Hepatocyte (in vitro differentiated cells): ENCODE data around the gene AOPEP. TPM values are rescaled to one million over a fixed set of nuclear protein-coding genes. Genes with fewer than 3 reads are reported as not detected.

Source experiments
- DNase-seq: peaks from one replicate; pipeline ENCODE4 v3.0.0-alpha.2; 2016; ENCODE audit warnings: low spot score
- H2AFZ ChIP-seq: fragments of 200-600 bp; sonication (generic); 2 replicates; pipeline ENCODE4 v1.6.0; 2016; ENCODE audit warnings: antibody characterized with exemption, mild to moderate bottlenecking
- H3K27ac ChIP-seq: fragments of 200-600 bp; sonication (generic); 2 replicates; pipeline ENCODE4 v1.5.1; 2016; ENCODE audit warnings: mild to moderate bottlenecking
- H3K27me3 ChIP-seq: fragments of 200-600 bp; sonication (generic); 2 replicates; pipeline ENCODE4 v1.6.1; 2016
- H3K36me3 ChIP-seq: fragments of 200-600 bp; sonication (generic); replicated peaks from 2 replicates; pipeline ENCODE4 v1.5.1; 2016; ENCODE audit warnings: low read depth; ENCODE audit not compliant: insufficient read depth
- H3K4me1 ChIP-seq: fragments of 200-600 bp; sonication (generic); 2 replicates; pipeline ENCODE4 v1.5.1; 2016; ENCODE audit warnings: mild to moderate bottlenecking, moderate library complexity; ENCODE audit not compliant: insufficient read depth
- H3K4me2 ChIP-seq: fragments of 200-600 bp; sonication (generic); 2 replicates; pipeline ENCODE4 v1.6.0; 2016
- H3K4me3 ChIP-seq: fragments of 200-600 bp; sonication (generic); 2 replicates; pipeline ENCODE4 v1.5.1; 2016; ENCODE audit warnings: mild to moderate bottlenecking
- H3K79me2 ChIP-seq: fragments of 200-600 bp; sonication (generic); 2 replicates; pipeline ENCODE4 v1.6.0; 2017; ENCODE audit warnings: mild to moderate bottlenecking
- H3K9me2 ChIP-seq: fragments of 200-600 bp; sonication (generic); replicated peaks from 2 replicates; pipeline ENCODE4 v1.6.0; 2017; ENCODE audit warnings: mild to moderate bottlenecking; ENCODE audit not compliant: insufficient read depth
- H3K9me3 ChIP-seq: fragments of 200-600 bp; sonication (generic); 2 replicates; pipeline ENCODE4 v1.5.1; 2016; ENCODE audit warnings: low read depth, mild to moderate bottlenecking
- H4K20me1 ChIP-seq: fragments of 200-600 bp; sonication (generic); 2 replicates; pipeline ENCODE4 v1.6.0; 2016; ENCODE audit warnings: mild to moderate bottlenecking; ENCODE audit not compliant: insufficient read depth, poor library complexity, severe bottlenecking
- EZH2 ChIP-seq: fragments of 200-600 bp; sonication (generic); IDR thresholded peaks from 2 replicates; pipeline ENCODE4 v1.6.1; 2016; ENCODE audit warnings: antibody characterized with exemption, mild to moderate bottlenecking, borderline replicate concordance
- EZH2phosphoT487 ChIP-seq: fragments of 200-600 bp; sonication (generic); IDR thresholded peaks from one replicate; pipeline ENCODE4 v1.6.1; 2018; ENCODE audit warnings: antibody characterized with exemption, mild to moderate bottlenecking, low read depth, moderate library complexity; ENCODE audit not compliant: unreplicated experiment, severe bottlenecking
- WGBS: methylation state at CpG from one replicate; pipeline ENCODE4 v1.1.6; 2016; ENCODE audit warnings: low lambda C conversion rate; ENCODE audit errors: missing lambda C conversion rate; 5-methylcytosine and 5-hydroxymethylcytosine counted together
- polyA plus RNA-seq: library from polyadenylated mRNA; unstranded; fragments of >200 nt; fragmentation: Nextera tagmentation; extraction: Ambion mirVana; gene quantifications from 2 replicates; pipeline ENCODE4 v1.2.1, GENCODE V29; 2016
- total RNA-seq: library from RNA; depleted of rRNA; stranded (reverse); fragments of >200 nt; gene quantifications from 2 replicates; pipeline ENCODE4 v1.2.3, GENCODE V29; 2014
- TF ChIP-seq, protein P1 (sequence below): fragments of 200-600 bp; sonication (generic); IDR thresholded peaks from 2 replicates; pipeline ENCODE4 v1.5.1; 2016; ENCODE audit warnings: antibody characterized with exemption, mild to moderate bottlenecking; ENCODE audit not compliant: poor library complexity

Gene AOPEP
- total and polyA plus RNA-seq, 2 experiments from 2014 or later = 82.8 to 101 TPM

DNA sequence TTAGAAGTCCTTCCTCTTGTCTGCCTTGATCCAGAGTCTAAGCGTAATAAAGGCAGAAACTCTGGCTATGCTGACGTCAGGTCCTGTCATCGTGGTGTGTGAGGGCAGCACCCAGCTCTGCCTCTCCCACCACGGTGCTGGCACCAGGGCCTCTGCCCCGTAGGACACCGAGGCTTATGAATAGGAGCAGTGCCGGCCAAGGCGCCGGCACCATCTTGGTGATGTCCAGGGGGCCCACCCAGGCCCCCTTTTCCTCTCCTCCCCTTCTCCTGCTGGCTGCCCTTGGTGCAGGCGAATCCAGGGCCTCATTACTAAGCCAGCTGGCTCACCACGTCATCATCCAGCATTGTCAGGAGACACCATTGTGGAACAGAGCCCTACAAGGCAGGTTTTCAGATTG lies 338.7 kb downstream of the AOPEP start:
- Histone ChIP-seq H3K4me2 (peak overlapping the region; percentile 65), H3K4me1 (peaks cover 43% of the 10 kb centered on the region), H3K4me3 (no peak overlapping the region), H3K27ac (peak overlapping the region; percentile 96), H3K36me3 (no peaks in the 10 kb centered on the region), H3K79me2 (peaks cover 98% of the 10 kb centered on the region), H2AFZ (no peak overlapping the region), H3K9me2 (no peaks in the 10 kb centered on the region), H3K27me3 (no peaks in the 10 kb centered on the region), H3K9me3 (no peaks in the 10 kb centered on the region), H4K20me1 (peaks cover 86% of the 10 kb centered on the region)
- no peak for DNase-seq
- TF ChIP-seq, protein P1, sequence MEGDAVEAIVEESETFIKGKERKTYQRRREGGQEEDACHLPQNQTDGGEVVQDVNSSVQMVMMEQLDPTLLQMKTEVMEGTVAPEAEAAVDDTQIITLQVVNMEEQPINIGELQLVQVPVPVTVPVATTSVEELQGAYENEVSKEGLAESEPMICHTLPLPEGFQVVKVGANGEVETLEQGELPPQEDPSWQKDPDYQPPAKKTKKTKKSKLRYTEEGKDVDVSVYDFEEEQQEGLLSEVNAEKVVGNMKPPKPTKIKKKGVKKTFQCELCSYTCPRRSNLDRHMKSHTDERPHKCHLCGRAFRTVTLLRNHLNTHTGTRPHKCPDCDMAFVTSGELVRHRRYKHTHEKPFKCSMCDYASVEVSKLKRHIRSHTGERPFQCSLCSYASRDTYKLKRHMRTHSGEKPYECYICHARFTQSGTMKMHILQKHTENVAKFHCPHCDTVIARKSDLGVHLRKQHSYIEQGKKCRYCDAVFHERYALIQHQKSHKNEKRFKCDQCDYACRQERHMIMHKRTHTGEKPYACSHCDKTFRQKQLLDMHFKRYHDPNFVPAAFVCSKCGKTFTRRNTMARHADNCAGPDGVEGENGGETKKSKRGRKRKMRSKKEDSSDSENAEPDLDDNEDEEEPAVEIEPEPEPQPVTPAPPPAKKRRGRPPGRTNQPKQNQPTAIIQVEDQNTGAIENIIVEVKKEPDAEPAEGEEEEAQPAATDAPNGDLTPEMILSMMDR = no peak
- no peak for TF ChIP-seq EZH2phosphoT487
- WGBS = 89% methylated on average over 11 of the region's 11 CpGs

DNA sequence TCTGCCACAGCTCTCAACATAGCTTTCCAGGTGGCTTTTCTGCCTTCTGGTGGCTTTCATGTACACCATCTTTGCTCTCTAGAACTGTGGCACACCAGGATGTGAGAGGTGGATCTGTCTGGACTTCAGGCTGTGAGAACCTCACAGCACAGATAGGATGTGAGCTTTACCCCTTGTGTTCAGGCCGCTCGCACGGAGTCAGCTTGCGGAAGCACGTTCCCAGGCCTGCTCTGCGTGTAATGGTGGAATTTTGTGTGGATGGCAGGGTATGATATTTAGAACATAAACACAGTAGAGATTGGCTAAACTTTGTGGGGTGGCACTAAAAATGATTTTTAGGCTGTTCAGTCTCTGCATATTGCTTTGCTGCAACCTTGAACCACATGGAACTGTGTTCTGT lies 340.6 kb downstream of the AOPEP start:
- Histone ChIP-seq H3K27ac (peak overlapping the region; percentile 96), H3K36me3 (no peaks in the 10 kb centered on the region), H3K4me1 (peaks cover 44% of the 10 kb centered on the region), H3K9me3 (no peaks in the 10 kb centered on the region), H3K9me2 (no peaks in the 10 kb centered on the region), H4K20me1 (peaks cover 84% of the 10 kb centered on the region), H3K79me2 (peaks cover 97% of the 10 kb centered on the region), H3K27me3 (no peaks in the 10 kb centered on the region), H3K4me2 (peak overlapping the region; percentile 26), H2AFZ (no peak overlapping the region), H3K4me3 (no peak overlapping the region)
- DNase-seq = no peak
- TF ChIP-seq, protein P1 = no peak
- TF ChIP-seq EZH2 (no peak), EZH2phosphoT487 (no peak)
- WGBS = 91% methylated on average over 6 of the region's 6 CpGs

DNA sequence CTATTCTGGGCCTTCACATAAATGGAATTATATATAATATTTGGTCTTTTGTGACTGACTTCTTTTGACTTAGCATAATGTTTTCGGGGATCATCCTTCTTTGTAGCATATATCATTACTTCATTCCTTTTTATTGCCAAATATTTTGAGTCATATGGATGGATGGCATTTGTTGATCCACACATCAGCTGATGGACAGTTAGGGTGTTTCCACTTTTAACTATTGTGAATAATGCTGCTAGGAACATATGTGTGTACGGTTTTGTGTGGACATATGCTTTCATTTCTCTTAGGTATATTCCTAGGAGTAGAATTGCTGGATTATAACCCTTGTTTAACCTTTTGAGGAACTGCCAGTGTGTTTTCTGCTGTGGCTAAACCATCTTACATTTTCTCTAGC lies 341.4 kb downstream of the AOPEP start:
- no peaks in the 10 kb centered on the region for H3K36me3 ChIP-seq
- no peak overlapping the region for H2AFZ ChIP-seq
- H3K27me3 ChIP-seq = no peaks in the 10 kb centered on the region
- DNase-seq = no peak
- no peak overlapping the region for H3K4me3 ChIP-seq
- H3K9me3 ChIP-seq = no peaks in the 10 kb centered on the region
- WGBS = 50% methylated on average over 2 of the region's 2 CpGs
- TF ChIP-seq, protein P1 = no peak
- TF ChIP-seq EZH2phosphoT487 (no peak), EZH2 (no peak)
- no peak overlapping the region for H3K27ac ChIP-seq
- peaks cover 85% of the 10 kb centered on the region for H4K20me1 ChIP-seq
- peaks cover 97% of the 10 kb centered on the region for H3K79me2 ChIP-seq
- H3K4me1 ChIP-seq = peaks cover 48% of the 10 kb centered on the region
- no peaks in the 10 kb centered on the region for H3K9me2 ChIP-seq
- no peak overlapping the region for H3K4me2 ChIP-seq

DNA sequence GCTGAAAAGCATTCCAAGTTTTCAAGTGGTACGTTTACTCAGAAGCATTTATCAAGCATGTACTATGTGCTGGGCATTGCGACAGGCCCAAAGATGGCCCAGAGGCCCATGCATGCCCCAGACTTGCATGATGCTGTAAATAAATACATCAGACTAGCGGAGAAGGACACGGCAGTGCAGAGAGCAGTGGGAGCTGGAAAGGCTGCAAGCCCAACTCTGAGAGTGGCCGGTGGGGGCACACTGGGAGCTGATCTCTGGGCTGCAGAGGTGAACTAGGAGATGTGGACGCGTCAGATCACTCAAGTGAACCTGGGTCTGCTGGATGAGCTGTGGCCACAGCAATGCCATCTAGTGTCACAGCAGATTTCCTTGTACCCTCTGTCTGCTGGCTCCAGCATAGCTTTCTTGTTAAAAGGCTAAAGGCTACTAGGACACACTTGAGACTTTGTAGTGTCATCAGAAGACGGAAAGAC lies 344.1 kb downstream of the AOPEP start:
- H3K79me2 ChIP-seq = peaks cover 98% of the 10 kb centered on the region
- peaks cover 90% of the 10 kb centered on the region for H4K20me1 ChIP-seq
- H2AFZ ChIP-seq = no peak overlapping the region
- no peaks in the 10 kb centered on the region for H3K36me3 ChIP-seq
- H3K4me3 ChIP-seq = no peak overlapping the region
- WGBS = 71% methylated on average over 8 of the region's 8 CpGs
- H3K4me1 ChIP-seq = peaks cover 40% of the 10 kb centered on the region
- H3K9me2 ChIP-seq = no peaks in the 10 kb centered on the region
- no peak for DNase-seq
- no peaks in the 10 kb centered on the region for H3K9me3 ChIP-seq
- H3K4me2 ChIP-seq = no peak overlapping the region
- H3K27ac ChIP-seq = peak overlapping the region; percentile 48
- TF ChIP-seq, protein P1 = no peak
- no peak for TF ChIP-seq EZH2phosphoT487
- no peak for TF ChIP-seq EZH2
- H3K27me3 ChIP-seq = no peaks in the 10 kb centered on the region
